Astrocyte (in vitro differentiated cells and primary cell): Measurements from ENCODE around the gene RSAD1.

Experiments
- EZH2 ChIP-seq: IDR thresholded peaks from 2 replicates; pipeline ENCODE4 v1.6.1; 2012; ENCODE audit warnings: mild to moderate bottlenecking, low read length, inconsistent platforms; ENCODE audit not compliant: insufficient read depth
- TF ChIP-seq, protein P1 (sequence below): IDR thresholded peaks from 2 replicates; pipeline ENCODE4 v1.5.1; 2011; ENCODE audit warnings: low read depth, mild to moderate bottlenecking, inconsistent platforms, low read length, moderate library complexity; ENCODE audit not compliant: insufficient read depth

DNA sequence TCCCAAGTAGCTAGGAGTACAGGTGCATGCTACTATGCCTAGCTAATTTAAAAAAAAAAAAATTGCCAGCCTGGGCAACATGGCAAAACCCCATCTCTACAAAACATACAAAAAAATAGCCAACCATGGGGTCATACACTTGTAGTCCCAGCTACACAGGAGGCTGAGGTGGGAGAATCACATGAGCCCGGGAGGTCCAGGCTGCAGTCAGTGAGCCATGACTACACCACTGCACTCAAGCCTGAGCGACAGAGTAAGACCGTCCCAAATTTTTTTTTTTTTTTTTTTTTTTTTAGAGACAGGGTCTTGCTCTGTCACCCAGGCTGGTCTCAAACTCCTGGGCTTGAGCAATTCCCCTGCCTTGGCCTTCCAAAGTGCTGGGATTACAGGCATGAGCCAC is 24.8 kb upstream of the RSAD1 start:
- TF ChIP-seq, protein P1, sequence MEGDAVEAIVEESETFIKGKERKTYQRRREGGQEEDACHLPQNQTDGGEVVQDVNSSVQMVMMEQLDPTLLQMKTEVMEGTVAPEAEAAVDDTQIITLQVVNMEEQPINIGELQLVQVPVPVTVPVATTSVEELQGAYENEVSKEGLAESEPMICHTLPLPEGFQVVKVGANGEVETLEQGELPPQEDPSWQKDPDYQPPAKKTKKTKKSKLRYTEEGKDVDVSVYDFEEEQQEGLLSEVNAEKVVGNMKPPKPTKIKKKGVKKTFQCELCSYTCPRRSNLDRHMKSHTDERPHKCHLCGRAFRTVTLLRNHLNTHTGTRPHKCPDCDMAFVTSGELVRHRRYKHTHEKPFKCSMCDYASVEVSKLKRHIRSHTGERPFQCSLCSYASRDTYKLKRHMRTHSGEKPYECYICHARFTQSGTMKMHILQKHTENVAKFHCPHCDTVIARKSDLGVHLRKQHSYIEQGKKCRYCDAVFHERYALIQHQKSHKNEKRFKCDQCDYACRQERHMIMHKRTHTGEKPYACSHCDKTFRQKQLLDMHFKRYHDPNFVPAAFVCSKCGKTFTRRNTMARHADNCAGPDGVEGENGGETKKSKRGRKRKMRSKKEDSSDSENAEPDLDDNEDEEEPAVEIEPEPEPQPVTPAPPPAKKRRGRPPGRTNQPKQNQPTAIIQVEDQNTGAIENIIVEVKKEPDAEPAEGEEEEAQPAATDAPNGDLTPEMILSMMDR, result no peak
- no peak for TF ChIP-seq EZH2
